ENCODE measurements around the gene USH2A. TPM values are rescaled to one million over a fixed set of nuclear protein-coding genes. Genes with fewer than 3 reads are reported as not detected.

USH2A gene
- polyA plus RNA-seq, 1 donor: 0.05 TPM

DNA sequence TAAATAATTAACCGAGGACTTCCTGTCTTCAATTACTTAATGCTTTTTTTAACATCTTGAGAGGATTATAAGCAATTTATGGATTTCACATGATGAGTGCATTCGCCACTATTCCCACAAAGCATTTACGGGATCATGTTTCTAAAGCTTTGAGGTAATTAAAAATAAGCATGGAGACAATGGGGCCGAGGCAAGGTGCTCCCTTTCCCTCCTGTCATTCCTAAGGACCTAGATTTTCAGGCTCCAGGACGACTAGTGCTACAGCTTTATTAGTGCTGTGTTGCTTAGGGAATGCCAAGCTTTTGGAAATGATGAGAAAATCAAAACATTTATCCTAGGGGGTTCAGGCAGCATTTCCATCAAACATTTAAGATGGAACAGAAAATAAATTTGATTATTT lies 646.9 kb downstream of the USH2A start:
- DNase-seq: no peak

DNA sequence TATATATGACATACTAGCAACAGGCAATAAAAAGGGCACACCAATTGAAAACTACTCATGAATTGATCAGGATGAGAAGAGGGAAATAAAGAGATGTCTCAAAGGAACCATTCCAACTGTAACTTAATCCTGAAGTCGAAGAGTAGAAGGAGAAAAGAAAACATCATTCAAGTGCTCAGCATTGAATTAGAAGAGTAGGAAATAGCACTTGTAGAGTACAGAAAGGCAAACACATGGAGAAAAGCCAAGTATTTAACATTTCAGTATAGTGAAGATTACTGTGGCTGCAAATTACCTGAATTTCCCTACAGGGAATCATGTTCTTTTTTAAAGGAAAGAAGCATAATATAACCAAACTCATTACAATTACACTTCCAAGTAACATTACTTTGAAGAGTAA lies 651.1 kb downstream of the USH2A start:
- DNase-seq: no peak

DNA sequence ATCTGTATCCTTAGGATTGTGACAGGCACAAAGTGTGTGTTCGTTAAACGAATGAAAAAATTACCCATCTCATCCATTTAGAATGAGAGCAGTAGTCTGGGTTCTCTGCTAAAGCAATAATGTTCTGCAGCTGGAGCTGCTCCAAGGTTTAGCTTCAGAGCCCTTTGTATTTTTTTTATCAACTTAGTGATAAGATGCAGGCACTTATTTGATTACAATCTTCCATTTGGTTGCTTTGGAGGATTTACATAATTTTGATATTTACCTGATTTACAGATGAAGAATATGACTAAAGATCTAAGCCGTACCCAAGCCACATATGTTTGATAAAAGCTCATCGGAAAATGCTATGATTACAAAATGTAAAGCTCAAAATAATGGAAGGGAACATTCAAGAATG lies 654.9 kb downstream of the USH2A start:
- no peak for DNase-seq

DNA sequence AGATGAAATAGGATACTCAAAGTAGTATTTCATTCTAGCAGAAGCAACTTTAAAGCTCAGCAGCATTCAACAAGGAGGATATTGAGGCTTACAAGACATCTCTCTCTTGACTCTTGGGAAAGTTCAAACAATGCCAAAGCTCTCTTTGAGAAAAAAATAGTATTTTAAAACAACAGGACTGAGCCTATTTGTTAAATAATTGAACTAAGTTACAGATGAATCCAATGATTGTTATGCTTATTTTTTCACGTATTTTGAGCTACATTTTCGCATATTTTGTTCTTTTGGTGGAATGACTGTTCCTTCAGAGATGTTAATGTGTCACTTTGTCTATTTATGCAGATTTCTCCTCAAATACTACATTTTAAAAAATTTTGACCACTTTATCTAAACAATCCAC lies 655.5 kb downstream of the USH2A start:
- no peak for DNase-seq

DNA sequence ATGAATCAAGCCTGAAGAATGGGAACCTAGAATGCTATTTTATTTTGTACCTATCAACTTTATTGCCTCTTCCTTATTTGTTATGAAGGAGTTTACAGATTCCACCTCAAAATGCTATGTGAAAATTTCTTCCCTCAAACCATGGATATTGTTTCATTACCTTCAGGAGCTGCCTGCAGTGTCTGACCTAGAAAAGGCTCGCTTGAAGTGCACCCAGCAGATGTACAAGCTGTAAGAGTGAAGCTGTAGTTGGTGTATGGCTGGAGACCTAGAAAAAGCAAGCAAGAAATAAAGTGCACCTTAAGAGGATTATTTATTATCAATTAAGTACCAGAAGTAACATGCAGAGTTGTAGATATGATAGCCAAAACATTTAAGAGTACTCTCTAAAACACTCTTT lies 656.7 kb downstream of the USH2A start:
- DNase-seq: no peak

DNA sequence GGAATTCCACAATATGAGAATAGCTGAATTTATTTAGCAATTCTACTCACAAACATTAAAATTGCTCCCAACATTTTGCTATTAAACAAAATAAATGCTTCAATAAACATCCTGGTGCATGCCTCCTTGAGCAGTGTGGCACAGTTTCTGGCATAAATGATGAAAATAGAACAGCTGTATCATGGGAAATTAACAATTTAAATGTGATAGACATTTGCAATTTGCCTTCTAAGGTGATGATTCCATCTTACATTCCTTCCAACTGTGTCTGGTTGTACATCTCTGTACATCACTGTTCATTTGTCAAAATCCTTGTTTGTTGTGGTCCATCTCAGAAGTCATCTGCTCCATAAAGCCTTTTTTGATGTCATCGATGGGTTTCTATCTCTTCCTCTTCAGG lies 657.4 kb downstream of the USH2A start:
- no peak for DNase-seq

DNA sequence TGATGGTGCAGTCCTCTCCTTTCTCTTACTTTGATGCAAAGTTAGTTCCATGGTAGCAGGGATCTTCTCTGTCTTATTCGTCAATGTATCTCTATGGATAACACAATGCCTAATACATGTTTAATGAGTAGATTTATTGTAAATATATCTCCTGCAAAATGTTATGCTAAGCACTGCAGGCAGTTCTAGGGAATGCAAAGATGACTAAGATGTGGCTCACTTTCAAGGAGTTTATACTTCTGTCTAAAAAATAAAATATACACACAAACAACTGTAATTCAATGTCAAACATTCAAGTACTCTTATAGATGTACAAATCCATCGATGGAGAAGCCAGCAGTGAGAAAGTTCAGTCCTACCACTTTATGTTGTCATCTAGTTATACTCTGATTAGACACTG lies 661.8 kb downstream of the USH2A start:
- DNase-seq: no peak

DNA sequence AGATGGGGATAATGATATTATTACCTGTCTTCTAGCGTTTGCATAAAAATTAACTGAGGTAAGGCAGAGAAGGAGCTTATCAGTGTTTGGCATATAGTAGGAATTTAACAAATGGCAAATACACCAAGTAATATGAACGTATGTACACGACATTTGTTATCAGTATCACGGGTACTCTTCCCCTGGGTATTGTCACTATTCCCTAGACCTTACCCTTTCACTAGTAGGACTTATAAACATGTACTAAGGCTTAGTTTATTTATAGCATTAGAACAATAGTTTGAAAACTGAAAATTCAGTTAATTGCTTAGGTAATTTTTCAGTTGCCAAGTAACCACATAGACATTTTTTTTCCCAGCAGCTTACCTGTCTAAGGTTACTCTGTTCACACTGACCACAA lies 669.1 kb downstream of the USH2A start:
- DNase-seq: no peak

DNA sequence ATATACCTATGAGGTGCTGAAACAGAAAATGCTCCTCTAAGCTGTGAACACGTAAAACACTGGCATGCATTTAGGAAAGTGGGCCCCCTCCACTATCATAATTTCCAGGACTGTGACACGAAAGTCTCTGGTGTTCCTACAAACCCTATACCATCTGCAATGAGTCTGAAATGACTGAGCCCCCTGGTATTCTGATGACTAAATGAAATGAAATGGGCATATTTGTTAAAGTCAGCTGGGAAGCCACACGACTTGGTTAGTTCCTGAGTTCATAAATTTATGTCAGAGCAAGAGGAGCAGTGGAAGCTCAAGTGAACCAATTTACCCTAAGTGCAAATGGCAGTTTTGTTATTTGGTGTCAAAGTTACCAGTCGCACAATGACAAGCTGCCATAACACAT lies 673.8 kb downstream of the USH2A start:
- DNase-seq: no peak

DNA sequence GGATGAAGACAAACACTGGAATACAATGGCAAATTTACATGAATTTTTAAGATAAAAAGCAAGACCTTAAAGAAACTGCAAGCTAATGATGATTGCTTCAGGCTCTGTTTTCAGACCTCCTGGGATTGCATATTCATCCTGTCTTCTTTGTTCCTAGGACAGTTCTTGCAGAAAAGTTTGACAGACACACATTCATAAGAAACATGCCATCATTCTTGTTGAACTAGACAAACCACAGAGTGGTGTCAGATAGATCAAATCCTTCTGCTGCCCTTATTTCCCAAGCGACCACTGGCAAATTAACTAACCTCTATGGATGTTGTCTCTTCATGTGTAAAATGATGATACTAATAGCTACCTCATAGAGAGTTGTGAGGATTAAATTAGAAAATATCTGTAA lies 674.8 kb downstream of the USH2A start:
- no peak for DNase-seq

DNA sequence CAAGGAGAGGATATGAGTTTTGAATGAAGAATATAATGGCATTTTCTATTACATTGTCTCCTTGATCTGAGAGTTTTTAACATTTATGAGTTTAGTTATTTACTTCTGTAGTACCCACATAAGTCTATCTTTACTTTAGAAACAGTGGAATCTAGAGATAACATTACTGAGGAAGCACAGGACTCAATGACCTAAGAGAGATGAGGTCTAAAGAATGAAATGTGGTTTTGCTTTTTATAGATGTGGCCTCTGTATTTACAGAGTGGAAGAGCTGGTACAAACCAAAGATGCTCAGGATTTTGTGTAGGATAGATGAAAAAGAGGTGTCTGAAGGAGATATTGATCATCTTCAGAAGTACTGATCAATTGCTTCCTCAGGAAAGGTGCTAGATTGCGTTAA lies 678.8 kb downstream of the USH2A start:
- DNase-seq: no peak

DNA sequence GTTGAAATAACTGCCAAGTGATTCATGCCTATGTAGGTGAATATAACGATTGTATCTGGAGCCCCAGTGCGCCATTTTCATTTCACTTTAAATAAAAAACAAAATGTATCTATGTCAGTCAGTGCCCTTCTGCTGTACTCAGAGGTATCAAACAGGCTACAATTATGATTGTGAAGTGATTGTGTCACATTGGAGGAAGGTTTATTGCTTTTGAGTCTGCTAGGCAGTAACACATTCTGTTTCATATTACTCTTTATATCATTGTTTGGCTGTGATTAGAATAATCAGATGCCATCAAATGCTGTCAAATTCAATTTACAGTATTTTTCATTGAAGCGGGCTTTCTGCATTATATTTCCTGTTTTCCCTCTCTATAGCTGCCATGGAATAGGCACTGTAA lies 684.2 kb downstream of the USH2A start:
- no peak for DNase-seq

DNA sequence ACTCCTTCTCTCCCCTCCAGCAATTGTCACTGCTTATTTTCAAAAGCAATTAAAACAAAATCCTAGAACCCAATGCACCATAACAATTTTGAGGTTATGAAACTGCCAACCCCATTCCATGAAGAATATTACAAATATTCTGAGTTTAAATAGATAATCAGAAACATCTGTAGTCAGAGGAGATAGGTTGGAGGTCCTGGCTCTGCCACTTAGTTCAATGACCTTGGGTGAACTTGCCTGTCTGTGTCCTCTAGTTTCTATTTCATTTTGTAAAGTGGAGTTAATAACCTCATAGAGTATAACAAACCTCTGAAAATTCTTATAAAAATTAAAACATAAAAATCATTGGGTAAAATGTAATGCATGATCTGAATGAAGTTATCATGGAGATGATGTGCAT lies 691.5 kb downstream of the USH2A start:
- DNase-seq: no peak

DNA sequence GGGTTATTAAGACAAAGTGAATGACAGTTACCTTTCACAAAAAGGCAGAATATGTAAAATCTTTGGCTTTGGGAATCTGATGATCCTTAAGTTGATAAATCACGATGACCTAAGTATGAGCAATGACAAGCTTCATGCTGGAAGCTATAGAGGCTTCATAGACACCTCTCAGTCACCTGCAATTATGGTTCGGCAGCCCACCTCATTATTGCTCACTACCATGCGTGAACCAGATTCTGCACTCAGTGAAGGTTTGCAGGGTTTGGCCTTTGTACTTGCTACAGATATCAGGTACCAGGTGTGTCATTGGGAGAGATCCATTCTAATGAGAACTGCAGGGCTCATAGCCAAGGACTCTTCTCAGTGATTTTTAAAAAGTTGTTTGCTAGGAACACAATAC lies 692.6 kb downstream of the USH2A start:
- DNase-seq: no peak

DNA sequence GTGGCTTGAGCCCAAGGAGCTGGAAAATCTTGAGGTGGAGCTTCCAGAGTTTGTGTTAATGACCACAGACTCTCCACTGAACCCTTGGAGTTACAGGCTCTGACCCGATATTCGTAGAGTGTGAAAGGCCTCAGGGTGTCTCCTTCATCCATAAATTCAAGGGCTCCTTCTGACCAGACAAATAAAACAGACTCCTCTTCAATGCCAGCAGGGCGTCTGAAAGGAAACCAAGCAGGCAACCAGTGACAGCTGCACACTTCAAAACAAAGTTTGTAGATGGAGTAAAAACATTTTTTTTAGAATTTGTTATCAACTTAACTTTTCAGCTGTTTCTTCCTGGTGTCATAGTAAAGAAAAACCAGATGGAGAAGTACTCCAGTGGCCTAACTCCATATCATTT lies 695.1 kb downstream of the USH2A start:
- DNase-seq: no peak

DNA sequence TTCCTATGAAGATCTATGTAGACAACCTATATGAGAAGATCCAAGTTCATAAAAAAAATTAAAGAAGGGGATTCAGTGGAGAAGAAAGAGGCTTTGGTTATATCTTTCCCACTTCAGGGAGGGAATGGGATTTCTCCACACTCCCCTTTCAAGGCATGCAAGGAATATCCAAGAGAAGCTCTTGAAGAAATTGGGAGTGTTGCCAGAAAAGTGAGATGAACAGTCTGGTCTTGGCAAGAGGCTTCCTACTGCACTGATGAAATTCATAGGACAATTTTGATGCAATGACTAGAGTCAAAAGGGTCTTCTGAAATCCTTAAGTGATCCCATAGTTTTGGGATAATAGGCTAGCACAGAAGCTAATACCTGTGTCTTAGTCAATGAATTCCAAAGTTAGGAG lies 703.1 kb downstream of the USH2A start:
- DNase-seq: no peak

DNA sequence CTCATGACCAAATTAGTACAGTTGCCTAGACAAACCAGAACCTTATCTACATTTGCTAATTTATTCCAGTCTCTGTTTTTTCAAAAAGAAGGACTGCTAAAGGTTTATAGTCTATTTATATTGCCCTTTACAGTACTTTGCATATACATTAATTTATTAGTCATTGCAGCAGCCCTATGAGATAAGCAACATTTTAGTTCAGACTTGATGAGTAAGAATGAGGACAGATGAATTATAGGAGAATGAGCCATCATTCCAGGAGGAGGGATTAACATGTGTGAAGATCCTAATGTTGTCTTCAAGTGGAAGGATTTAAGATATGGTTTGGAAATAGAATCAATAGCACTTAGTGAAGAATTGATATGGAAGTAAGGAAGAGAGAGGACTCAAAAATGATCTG lies 703.7 kb downstream of the USH2A start:
- DNase-seq: no peak

DNA sequence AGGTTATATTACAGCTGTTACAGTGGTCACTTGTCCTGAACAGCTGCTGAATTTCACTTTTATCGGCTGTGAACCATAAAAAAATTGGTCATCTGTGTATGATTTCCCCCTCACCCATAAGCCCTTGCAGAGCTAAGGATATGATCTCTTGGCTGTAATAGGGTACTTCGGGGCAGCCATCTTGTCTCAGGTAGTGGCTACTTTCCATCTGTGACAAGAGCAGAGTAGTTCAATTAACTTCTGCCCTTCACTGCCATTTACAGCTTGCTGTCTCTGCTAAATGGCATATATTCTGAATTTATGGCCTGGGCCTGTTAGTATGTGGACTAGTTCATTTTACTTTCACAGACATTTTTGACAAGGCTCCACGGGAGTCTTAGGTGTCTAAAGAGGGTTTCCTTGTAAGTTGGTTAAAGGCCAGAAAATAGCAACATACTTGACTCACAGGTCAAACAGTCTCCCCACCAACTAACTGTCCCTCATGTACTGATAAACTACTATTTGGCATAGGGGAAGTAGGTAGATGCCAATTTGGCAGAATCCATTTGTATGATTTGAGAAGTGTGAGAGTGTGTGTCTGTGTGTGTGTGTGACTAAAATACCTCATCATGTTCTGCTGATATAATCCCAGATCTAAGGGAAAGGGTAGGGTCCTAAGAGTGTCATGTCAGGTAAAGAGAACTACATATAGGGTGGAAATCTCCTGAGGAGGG lies 704.5 kb downstream of the USH2A start:
- DNase-seq: no peak

DNA sequence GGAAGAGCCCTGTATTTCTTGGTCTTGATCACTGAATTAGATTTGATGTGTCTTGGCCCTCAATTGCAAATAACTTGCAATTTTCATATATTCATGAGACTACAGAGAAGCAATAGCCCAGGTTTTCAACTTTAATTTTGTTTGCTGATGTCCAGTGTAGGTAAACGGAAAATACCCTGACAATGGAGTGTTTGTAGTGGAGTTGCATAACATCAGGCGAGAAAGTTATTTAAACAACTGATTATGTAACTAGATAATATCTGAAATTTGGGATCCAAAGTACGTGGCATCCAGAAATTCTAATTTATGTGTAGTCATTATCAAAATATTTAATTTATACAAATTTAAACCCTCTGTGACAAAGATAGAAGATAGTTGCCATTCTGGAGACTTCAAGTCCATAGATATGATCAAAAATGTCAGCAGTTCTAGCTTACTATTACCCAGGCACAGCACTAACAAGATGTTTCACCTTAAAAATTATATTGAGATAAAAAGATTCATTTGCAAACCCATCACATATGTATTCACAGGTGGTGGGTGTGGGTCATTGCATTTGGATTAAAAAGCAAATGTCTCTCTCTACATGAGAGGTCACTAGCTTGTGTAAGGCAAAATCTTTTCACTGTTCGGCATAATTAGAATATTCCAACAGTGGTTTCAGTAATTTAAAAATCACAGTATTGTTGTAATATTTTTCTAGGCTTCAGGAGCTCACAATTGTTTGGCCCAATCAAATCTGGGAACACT lies 705.4 kb downstream of the USH2A start:
- DNase-seq: no peak

DNA sequence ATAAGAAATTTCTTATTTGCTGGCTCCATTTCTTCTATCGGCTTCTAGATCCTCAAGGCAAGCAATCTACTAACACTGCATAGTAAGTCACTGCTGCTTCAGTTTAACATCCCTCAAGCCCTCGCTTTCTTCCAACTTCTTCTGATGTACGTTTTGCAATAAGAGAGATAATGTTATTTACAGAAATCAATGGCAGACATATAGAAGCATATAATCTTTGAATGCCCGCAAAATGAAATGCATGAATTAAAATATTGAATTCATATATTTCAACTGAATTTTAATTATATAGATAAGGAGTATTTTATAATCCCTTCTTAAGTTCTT lies 712.4 kb downstream of the USH2A start:
- no peak for DNase-seq

DNA sequence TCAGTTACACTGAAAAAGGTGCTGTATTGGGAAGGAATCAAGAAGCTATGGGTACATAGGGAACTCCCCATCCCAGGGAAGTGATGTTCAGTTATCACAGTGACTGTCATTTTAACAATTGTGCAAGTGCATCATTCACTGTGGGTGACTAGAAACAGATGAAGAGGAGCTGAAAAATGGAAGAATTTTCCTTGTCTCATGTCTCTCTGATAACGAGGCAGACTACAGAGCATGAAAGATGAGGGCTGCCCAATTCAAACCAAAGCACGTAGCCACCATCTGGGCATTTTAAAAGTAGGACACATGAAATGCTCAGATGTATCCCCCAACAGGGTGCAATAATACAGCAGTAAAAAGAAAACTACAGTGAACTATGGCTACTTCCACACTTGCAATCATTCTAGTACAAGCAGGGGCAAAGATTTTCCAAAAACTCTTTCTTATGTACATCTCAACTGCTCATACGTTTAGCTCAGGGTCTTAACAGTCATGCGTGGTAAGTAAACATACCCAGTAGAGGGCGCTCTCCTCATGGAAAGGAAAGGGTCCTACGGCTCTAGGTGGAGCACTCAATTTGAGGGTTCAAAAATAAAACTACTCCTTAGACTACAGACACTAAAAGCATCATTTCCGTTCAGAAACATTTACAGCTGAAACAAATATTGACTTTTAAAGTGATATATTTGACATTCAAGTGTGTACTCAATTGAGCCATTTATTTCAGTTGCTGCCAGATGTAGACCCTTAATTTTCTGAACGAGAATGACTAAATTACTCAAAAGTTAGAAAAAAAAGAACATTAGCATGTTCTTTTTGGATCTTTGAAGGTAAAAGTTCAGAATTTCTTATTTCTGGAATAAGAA lies 713.0 kb downstream of the USH2A start:
- peak; percentile 4 for DNase-seq

DNA sequence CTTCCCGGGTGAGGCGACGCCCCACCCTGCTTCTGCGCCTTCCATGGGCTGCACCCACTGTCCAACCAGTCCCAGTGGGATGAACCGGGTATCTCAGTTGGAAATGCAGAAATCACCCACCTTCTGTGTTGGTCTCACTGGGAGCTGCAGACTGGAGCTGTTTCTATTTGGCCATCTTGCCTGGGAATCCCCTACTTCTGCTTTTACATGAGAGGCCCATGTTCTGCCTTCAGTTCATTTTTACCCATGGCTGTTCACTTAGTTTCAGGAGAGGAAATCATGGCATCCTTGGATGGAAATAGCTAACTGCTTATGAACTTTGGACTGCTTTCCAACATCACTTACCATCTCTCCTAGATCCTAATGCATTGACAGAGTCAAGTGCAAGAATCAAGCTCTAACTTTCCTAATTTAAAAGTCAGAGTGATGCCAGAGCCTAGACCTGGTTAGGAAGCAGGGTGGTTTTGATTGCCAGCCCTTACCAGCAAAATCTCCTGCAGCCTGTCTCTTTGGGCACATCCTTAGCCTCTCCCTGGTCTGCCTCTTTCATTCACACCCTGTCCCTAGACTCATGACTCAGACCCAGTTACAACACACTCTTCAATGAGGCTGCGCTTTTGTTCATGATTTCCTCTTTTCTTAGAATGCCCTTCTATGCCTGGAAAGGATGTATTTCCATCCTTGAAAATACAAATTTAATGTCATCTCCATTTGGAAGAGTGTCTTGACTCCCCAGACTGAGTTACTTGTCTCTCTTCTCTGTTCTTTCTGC lies 719.0 kb downstream of the USH2A start:
- no peak for DNase-seq

DNA sequence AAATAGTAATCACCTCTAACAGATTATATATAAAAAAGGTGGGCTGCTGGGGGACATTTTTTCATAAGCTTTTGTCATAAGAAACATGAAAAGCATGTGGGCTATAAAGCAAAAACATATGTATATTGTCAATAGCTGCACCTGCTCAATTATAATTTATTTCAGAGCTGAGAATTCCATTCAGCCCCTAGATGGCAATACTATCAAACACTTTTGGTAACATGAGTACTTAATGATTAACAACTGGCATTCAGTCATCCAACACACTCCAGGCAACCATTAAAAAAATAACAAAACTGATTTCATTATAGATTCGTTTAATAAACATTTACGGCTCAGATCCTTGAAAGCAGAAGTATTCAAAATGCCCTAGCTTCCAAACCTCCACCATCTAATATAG lies 741.0 kb downstream of the USH2A start:
- no peak for DNase-seq
